HepG2 (cell line): ENCODE measurements around the gene SF3A2. TPM values are rescaled to one million over a fixed set of nuclear protein-coding genes. Genes with fewer than 3 reads are reported as not detected.

ENCODE experiments used
- GATA4 ChIP-seq: sonication (generic); IDR thresholded peaks from 2 replicates; pipeline ENCODE4 v1.6.1; 2016; ENCODE audit warnings: antibody characterized with exemption, low read depth, borderline replicate concordance
- KAT8 ChIP-seq: IDR thresholded peaks from 2 replicates; pipeline ENCODE4 v1.6.1; 2016; ENCODE audit warnings: missing genetic modification reagents, missing compliant biosample characterization
- KLF15 ChIP-seq: sonication (generic); formaldehyde crosslinking; IDR thresholded peaks from 2 replicates; pipeline ENCODE4 v1.8.1; 2023; ENCODE audit warnings: borderline replicate concordance, mild to moderate bottlenecking, inconsistent platforms, missing genetic modification reagents, mixed read lengths
- MIER3 ChIP-seq: IDR thresholded peaks from 2 replicates; pipeline ENCODE4 v1.6.1; 2016; ENCODE audit warnings: missing compliant biosample characterization, borderline replicate concordance
- NFYC ChIP-seq: IDR thresholded peaks from 2 replicates; pipeline ENCODE4 v1.6.1; 2016; ENCODE audit warnings: missing genetic modification reagents, missing compliant biosample characterization
- RAD21 ChIP-seq: fragments of 450-650 bp; formaldehyde crosslinking; IDR thresholded peaks from 2 replicates; pipeline ENCODE4 v1.5.0; 2020; ENCODE audit warnings: mild to moderate bottlenecking
- SAFB2 ChIP-seq: sonication (generic); formaldehyde crosslinking; IDR thresholded peaks from 2 replicates; pipeline ENCODE4 v1.5.1; 2020; ENCODE audit warnings: missing genetic modification reagents, low read depth, mild to moderate bottlenecking, borderline replicate concordance
- SPEN ChIP-seq: sonication (generic); formaldehyde crosslinking; IDR thresholded peaks from 2 replicates; pipeline ENCODE4 v1.5.1; 2020; ENCODE audit warnings: low read depth, mild to moderate bottlenecking, missing genetic modification reagents
- ZFP36 ChIP-seq: fragments of 150-350 bp; IDR thresholded peaks from 2 replicates; pipeline ENCODE4 v1.6.1; 2018; ENCODE audit warnings: borderline replicate concordance, low read length, low read depth; ENCODE audit not compliant: partially characterized antibody
- ZNF12 ChIP-seq: sonication (generic); formaldehyde crosslinking; IDR thresholded peaks from 2 replicates; pipeline ENCODE4 v1.5.0; 2020; ENCODE audit warnings: missing genetic modification reagents
- ZNF225 ChIP-seq: sonication (generic); formaldehyde crosslinking; IDR thresholded peaks from 2 replicates; pipeline ENCODE4 v1.4.0; 2020; ENCODE audit warnings: mild to moderate bottlenecking, missing genetic modification reagents
- ZNF280B ChIP-seq: sonication (generic); formaldehyde crosslinking; IDR thresholded peaks from 2 replicates; pipeline ENCODE4 v1.5.0; 2020; ENCODE audit warnings: missing genetic modification reagents, mild to moderate bottlenecking, borderline replicate concordance
- ZNF382 ChIP-seq: sonication (generic); formaldehyde crosslinking; IDR thresholded peaks from 2 replicates; pipeline ENCODE4 v1.5.0; 2020; ENCODE audit warnings: missing genetic modification reagents, mild to moderate bottlenecking, borderline replicate concordance
- ZNF468 ChIP-seq: sonication (generic); formaldehyde crosslinking; IDR thresholded peaks from 2 replicates; pipeline ENCODE4 v1.8.0; 2022; ENCODE audit warnings: mild to moderate bottlenecking, moderate library complexity, missing genetic modification reagents
- ZNF484 ChIP-seq: sonication (generic); formaldehyde crosslinking; IDR thresholded peaks from 2 replicates; pipeline ENCODE4 v1.5.1; 2020; ENCODE audit warnings: mild to moderate bottlenecking, low read depth, missing genetic modification reagents, borderline replicate concordance
- ZNF552 ChIP-seq: sonication (generic); formaldehyde crosslinking; IDR thresholded peaks from 2 replicates; pipeline ENCODE4 v1.9.0; 2022; ENCODE audit warnings: missing genetic modification reagents, mild to moderate bottlenecking, borderline replicate concordance
- ZNF777 ChIP-seq: sonication (generic); formaldehyde crosslinking; IDR thresholded peaks from 2 replicates; pipeline ENCODE4 v1.4.0; 2020; ENCODE audit warnings: missing genetic modification reagents
- ZNF782 ChIP-seq: sonication (generic); formaldehyde crosslinking; IDR thresholded peaks from 2 replicates; pipeline ENCODE4 v1.4.0; 2020; ENCODE audit warnings: missing genetic modification reagents, mild to moderate bottlenecking, borderline replicate concordance
- ZSCAN31 ChIP-seq: sonication (generic); formaldehyde crosslinking; IDR thresholded peaks from 2 replicates; pipeline ENCODE4 v1.5.0; 2020; ENCODE audit warnings: low read depth, mild to moderate bottlenecking, missing genetic modification reagents
- polyA plus RNA-seq, 8 experiments: library from polyadenylated mRNA; depleted of rRNA in 3 of 8; stranded (reverse) in 7 of 8; unstranded in 1 of 8; fragments of >200 nt; fragmentation: Illumina TruSeq in 4 of 8; extraction: Trizol in 4 of 8; gene quantifications; 2 replicates each; pipeline versions ENCODE4 v1.2.1 to v1.2.3, GENCODE V29; 2011 to 2016; ENCODE audit warnings: low read depth in 4 of 8, missing spikeins in 1 of 8, mixed read lengths in 1 of 8; ENCODE audit not compliant: insufficient read depth in 1 of 8
- total RNA-seq, 5 experiments: library from RNA; depleted of rRNA; stranded (reverse); fragments of >200 nt; fragmentation: Illumina TruSeq; extraction: Trizol; gene quantifications; 2 replicates each; pipeline ENCODE4 v1.2.3, GENCODE V29; 2016; ENCODE audit warnings: low read depth in 1 of 5
- TF ChIP-seq, protein P1 (sequence below): sonication (generic); formaldehyde crosslinking; IDR thresholded peaks from 2 replicates; pipeline ENCODE4 v1.5.0; 2020; ENCODE audit warnings: mild to moderate bottlenecking, missing genetic modification reagents
- TF ChIP-seq, protein P2 (sequence below): sonication (generic); formaldehyde crosslinking; IDR thresholded peaks from 2 replicates; pipeline ENCODE4 v1.8.0; 2023; ENCODE audit warnings: mild to moderate bottlenecking, missing genetic modification reagents
- TF ChIP-seq, protein P3 (sequence below): IDR thresholded peaks from 2 replicates; pipeline ENCODE4 v1.6.1; 2016

SF3A2 gene
- total and polyA plus RNA-seq, 2 of the 13 experiments (the other 11 are each of a cell fraction or from before 2014, with no cell fraction given): 8.6 to 8.8 TPM

DNA sequence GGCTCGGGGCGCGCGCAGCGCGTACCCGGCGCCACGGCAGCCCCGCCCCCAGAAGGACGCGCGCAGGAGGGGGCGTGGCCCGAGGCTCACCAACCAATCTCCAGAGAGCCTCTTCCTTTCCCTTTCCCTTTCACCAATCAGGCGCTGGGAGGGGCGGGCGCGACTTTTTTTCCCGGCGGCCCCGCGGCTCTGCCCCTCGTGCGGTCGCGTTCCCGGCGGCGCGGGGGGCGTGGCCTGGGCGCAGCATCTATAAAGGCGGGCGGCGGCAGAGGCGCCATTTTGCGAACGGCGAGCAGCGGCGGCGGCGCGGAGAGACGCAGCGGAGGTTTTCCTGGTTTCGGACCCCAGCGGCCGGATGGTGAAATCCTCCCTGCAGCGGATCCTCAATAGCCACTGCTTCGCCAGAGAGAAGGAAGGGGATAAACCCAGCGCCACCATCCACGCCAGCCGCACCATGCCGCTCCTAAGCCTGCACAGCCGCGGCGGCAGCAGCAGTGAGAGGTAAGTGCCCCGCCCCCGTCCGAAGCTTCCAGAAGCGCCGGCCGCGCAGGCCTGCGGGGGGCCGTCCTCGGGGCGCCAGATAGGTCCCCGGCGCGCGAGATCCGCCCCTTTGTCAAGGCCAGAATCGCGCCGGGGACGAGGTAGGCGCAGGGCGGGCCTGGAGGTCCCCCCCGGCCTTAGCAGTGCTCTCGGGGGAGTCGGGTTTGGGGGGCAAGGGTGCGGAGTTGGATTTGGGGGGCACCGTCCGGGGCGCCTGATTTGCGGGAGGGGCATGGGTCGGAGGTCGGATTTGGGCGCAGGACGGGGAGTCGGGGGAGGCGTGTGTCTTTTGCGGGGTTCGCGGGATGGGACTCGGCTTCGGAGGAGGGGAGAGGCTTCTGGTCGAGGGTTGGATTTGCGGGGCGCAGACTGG lies 32.9 kb downstream of the SF3A2 start (continued):
- no peak; the same call in 1 of the 2 replicates for TF ChIP-seq ZNF280B (CRISPR knock-in tag)
- TF ChIP-seq ZNF777 (CRISPR knock-in tag): peak; percentile 43; the same call in 1 of the 2 replicates
- peak; percentile 87; the same call in 1 of the 2 replicates for TF ChIP-seq ZNF225
- TF ChIP-seq, protein P1, sequence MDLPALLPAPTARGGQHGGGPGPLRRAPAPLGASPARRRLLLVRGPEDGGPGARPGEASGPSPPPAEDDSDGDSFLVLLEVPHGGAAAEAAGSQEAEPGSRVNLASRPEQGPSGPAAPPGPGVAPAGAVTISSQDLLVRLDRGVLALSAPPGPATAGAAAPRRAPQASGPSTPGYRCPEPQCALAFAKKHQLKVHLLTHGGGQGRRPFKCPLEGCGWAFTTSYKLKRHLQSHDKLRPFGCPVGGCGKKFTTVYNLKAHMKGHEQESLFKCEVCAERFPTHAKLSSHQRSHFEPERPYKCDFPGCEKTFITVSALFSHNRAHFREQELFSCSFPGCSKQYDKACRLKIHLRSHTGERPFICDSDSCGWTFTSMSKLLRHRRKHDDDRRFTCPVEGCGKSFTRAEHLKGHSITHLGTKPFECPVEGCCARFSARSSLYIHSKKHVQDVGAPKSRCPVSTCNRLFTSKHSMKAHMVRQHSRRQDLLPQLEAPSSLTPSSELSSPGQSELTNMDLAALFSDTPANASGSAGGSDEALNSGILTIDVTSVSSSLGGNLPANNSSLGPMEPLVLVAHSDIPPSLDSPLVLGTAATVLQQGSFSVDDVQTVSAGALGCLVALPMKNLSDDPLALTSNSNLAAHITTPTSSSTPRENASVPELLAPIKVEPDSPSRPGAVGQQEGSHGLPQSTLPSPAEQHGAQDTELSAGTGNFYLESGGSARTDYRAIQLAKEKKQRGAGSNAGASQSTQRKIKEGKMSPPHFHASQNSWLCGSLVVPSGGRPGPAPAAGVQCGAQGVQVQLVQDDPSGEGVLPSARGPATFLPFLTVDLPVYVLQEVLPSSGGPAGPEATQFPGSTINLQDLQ (CRISPR knock-in tag): peak; percentile 85
- no peak for TF ChIP-seq ZNF782 (CRISPR knock-in tag)
- TF ChIP-seq, protein P2, sequence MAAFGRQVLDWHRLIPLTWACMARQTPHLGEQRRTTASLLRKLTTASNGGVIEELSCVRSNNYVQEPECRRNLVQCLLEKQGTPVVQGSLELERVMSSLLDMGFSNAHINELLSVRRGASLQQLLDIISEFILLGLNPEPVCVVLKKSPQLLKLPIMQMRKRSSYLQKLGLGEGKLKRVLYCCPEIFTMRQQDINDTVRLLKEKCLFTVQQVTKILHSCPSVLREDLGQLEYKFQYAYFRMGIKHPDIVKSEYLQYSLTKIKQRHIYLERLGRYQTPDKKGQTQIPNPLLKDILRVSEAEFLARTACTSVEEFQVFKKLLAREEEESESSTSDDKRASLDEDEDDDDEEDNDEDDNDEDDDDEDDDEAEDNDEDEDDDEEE (CRISPR knock-in tag): no peak
- no peak for TF ChIP-seq ZFP36
- TF ChIP-seq GATA4: peak; percentile 78
- no peak for TF ChIP-seq ZNF382
- no peak for TF ChIP-seq KLF15 (CRISPR knock-in tag)
- no peak for TF ChIP-seq MIER3 (CRISPR knock-in tag)
- TF ChIP-seq ZNF484: no peak; the same call in 1 of the 2 replicates
- no peak for TF ChIP-seq SPEN (CRISPR knock-in tag)
- peak; percentile 58; the same call in 1 of the 2 replicates for TF ChIP-seq ZNF12 (CRISPR knock-in tag)
- peak; percentile 88 for TF ChIP-seq NFYC (CRISPR knock-in tag)
- TF ChIP-seq ZNF552 (CRISPR knock-in tag): no peak
- no peak for TF ChIP-seq ZNF468
- peak; percentile 68; the same call in 1 of the 2 replicates for TF ChIP-seq RAD21 (CRISPR knock-in tag)
- TF ChIP-seq KAT8 (CRISPR knock-in tag): peak; percentile 85
- peak; percentile 78; the same call in 1 of the 2 replicates for TF ChIP-seq SAFB2
- peak; percentile 72 for TF ChIP-seq ZSCAN31
- TF ChIP-seq, protein P3, sequence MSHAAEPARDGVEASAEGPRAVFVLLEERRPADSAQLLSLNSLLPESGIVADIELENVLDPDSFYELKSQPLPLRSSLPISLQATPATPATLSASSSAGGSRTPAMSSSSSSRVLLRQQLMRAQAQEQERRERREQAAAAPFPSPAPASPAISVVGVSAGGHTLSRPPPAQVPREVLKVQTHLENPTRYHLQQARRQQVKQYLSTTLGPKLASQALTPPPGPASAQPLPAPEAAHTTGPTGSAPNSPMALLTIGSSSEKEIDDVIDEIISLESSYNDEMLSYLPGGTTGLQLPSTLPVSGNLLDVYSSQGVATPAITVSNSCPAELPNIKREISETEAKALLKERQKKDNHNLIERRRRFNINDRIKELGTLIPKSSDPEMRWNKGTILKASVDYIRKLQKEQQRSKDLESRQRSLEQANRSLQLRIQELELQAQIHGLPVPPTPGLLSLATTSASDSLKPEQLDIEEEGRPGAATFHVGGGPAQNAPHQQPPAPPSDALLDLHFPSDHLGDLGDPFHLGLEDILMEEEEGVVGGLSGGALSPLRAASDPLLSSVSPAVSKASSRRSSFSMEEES (CRISPR knock-in tag): peak; percentile 56; the same call in 1 of the 2 replicates
